Karpas-422 (cell line): ENCODE results near the gene ADIPOQ. TPM values are rescaled to one million over a fixed set of nuclear protein-coding genes. Genes with fewer than 3 reads are reported as not detected.
"Not testable (repeated sequence)": the region's sequence is repeated elsewhere in the genome, so short reads cannot be mapped to it uniquely, and the experiment has no call there.

Source experiments
- DNase-seq: peaks from one replicate; pipeline ENCODE4 v3.0.0-alpha.2; 2015
- H2AFZ ChIP-seq: fragments of 200-600 bp; sonication (generic); 2 replicates; pipeline ENCODE4 v1.6.1; 2014; ENCODE audit warnings: antibody characterized with exemption, low read length, mixed read lengths
- H3K27ac ChIP-seq: fragments of 200-600 bp; sonication (generic); 2 replicates; pipeline ENCODE4 v1.5.1; 2014; ENCODE audit warnings: mild to moderate bottlenecking, low read length, moderate library complexity
- H3K27me3 ChIP-seq: fragments of 200-600 bp; sonication (generic); 2 replicates; pipeline ENCODE4 v1.6.1; 2014; ENCODE audit warnings: low read length, mixed read lengths
- H3K36me3 ChIP-seq: fragments of 200-600 bp; sonication (generic); 2 replicates; pipeline ENCODE4 v1.6.1; 2014; ENCODE audit warnings: low read length, mixed read lengths; ENCODE audit not compliant: insufficient read depth
- H3K4me1 ChIP-seq: fragments of 200-600 bp; sonication (generic); 2 replicates; pipeline ENCODE4 v1.6.1; 2014; ENCODE audit warnings: mild to moderate bottlenecking, low read length, mixed read lengths
- H3K4me2 ChIP-seq: fragments of 200-600 bp; sonication (generic); 2 replicates; pipeline ENCODE4 v1.6.1; 2014; ENCODE audit warnings: low read length, low read depth, mild to moderate bottlenecking; ENCODE audit not compliant: poor library complexity, severe bottlenecking
- H3K4me3 ChIP-seq: fragments of 200-600 bp; sonication (generic); 2 replicates; pipeline ENCODE4 v1.5.1; 2014; ENCODE audit warnings: mild to moderate bottlenecking, antibody characterized with exemption, low read length, mixed read lengths
- H3K79me2 ChIP-seq: fragments of 200-600 bp; sonication (generic); 2 replicates; pipeline ENCODE4 v1.6.1; 2014; ENCODE audit warnings: mild to moderate bottlenecking, low read length, mixed read lengths
- H3K9ac ChIP-seq: fragments of 200-600 bp; sonication (generic); 2 replicates; pipeline ENCODE4 v1.6.0; 2014; ENCODE audit warnings: low read length
- H3K9me2 ChIP-seq: fragments of 200-600 bp; sonication (generic), shearing (Covaris generic); replicated peaks from 2 replicates; pipeline ENCODE4 v1.6.0; 2014; ENCODE audit warnings: mild to moderate bottlenecking, low read length, moderate library complexity; ENCODE audit not compliant: insufficient read depth
- H3K9me3 ChIP-seq: fragments of 300-700, 200-600 bp; sonication (generic); 2 replicates; pipeline ENCODE4 v1.6.1; 2014; ENCODE audit warnings: low read length, mixed read lengths
- H4K20me1 ChIP-seq: fragments of 200-600 bp; sonication (generic); 2 replicates; pipeline ENCODE4 v1.6.1; 2014; ENCODE audit warnings: mild to moderate bottlenecking, antibody characterized with exemption, low read length, low read depth; ENCODE audit not compliant: insufficient read depth
- total RNA-seq: library from RNA; depleted of rRNA; stranded (reverse); fragments of >200 nt; shearing (Covaris generic); gene quantifications from 2 replicates; pipeline ENCODE4 v1.2.3, GENCODE V29; 2014; ENCODE audit warnings: low replicate concordance

The ADIPOQ gene
- total RNA-seq, 1 experiment from 2014 or later, result not detected

- Histone ChIP-seq H3K4me2 (no peak overlapping the region), H3K4me1 (no peaks in the 10 kb centered on the region), H3K4me3 (no peak overlapping the region), H3K79me2 (no peaks in the 10 kb centered on the region), H3K27me3 (no peaks in the 10 kb centered on the region; the same call in 1 of the 2 replicates), H4K20me1 (no peaks in the 10 kb centered on the region), H3K9me3 (no peaks in the 10 kb centered on the region), H3K9me2 (no peaks in the 10 kb centered on the region), H2AFZ (no peak overlapping the region), H3K9ac (no peak overlapping the region), H3K36me3 (no peaks in the 10 kb centered on the region), H3K27ac (no peak overlapping the region)
- no peak for DNase-seq
These were observed 27.0 kb downstream of the ADIPOQ start for GRCh38 chr3:186869253-186870100.

GRCh38 chr3:186870421-186871201 lies 28.1 kb downstream of the ADIPOQ start:
- no peak for DNase-seq
- H3K27ac ChIP-seq, result no peak overlapping the region
- no peaks in the 10 kb centered on the region for H4K20me1 ChIP-seq
- no peak overlapping the region for H3K4me3 ChIP-seq
- no peak overlapping the region for H3K9ac ChIP-seq
- H3K79me2 ChIP-seq, result no peaks in the 10 kb centered on the region
- peak overlapping the region; percentile 31; the same call in 1 of the 2 replicates for H2AFZ ChIP-seq
- no peaks in the 10 kb centered on the region; the same call in 1 of the 2 replicates for H3K27me3 ChIP-seq
- no peaks in the 10 kb centered on the region for H3K9me3 ChIP-seq
- no peaks in the 10 kb centered on the region for H3K36me3 ChIP-seq
- H3K9me2 ChIP-seq, result no peaks in the 10 kb centered on the region
- H3K4me1 ChIP-seq, result no peaks in the 10 kb centered on the region
- no peak overlapping the region for H3K4me2 ChIP-seq

GRCh38 chr3:186871403-186871924 lies 29.0 kb downstream of the ADIPOQ start:
- Histone ChIP-seq H3K36me3 (no peaks in the 10 kb centered on the region), H3K9me3 (no peaks in the 10 kb centered on the region), H3K27me3 (no peaks in the 10 kb centered on the region; the same call in 1 of the 2 replicates), H3K4me1 (no peaks in the 10 kb centered on the region), H3K27ac (no peak overlapping the region), H2AFZ (peak overlapping the region; percentile 31; the same call in 1 of the 2 replicates), H3K9ac (no peak overlapping the region), H3K9me2 (no peaks in the 10 kb centered on the region), H4K20me1 (no peaks in the 10 kb centered on the region), H3K4me3 (no peak overlapping the region), H3K79me2 (no peaks in the 10 kb centered on the region), H3K4me2 (no peak overlapping the region)
- DNase-seq, result no peak

GRCh38 chr3:186873796-186874195 lies 31.3 kb downstream of the ADIPOQ start:
- H3K36me3 ChIP-seq, H3K9ac ChIP-seq, H3K27me3 ChIP-seq, H3K9me3 ChIP-seq, DNase-seq, H4K20me1 ChIP-seq, H3K27ac ChIP-seq, H3K4me1 ChIP-seq, H3K4me3 ChIP-seq, H2AFZ ChIP-seq, H3K79me2 ChIP-seq, H3K9me2 ChIP-seq, H3K4me2 ChIP-seq: not testable (repeated sequence)

GRCh38 chr3:186874216-186874615 lies 31.7 kb downstream of the ADIPOQ start:
- H2AFZ ChIP-seq, DNase-seq, H3K9me2 ChIP-seq: not testable (repeated sequence)

GRCh38 chr3:186874841-186875240 lies 32.3 kb downstream of the ADIPOQ start:
- DNase-seq, H3K79me2 ChIP-seq, H3K36me3 ChIP-seq, H3K4me3 ChIP-seq, H4K20me1 ChIP-seq, H3K4me1 ChIP-seq, H3K9me3 ChIP-seq, H3K9ac ChIP-seq, H3K9me2 ChIP-seq, H2AFZ ChIP-seq, H3K4me2 ChIP-seq, H3K27ac ChIP-seq, H3K27me3 ChIP-seq: not testable (repeated sequence)

More at GRCh38 chr3:186874216-186874615, 31.7 kb downstream of the ADIPOQ start:
- not testable (repeated sequence) for H3K36me3 ChIP-seq, H3K4me2 ChIP-seq, H3K9ac ChIP-seq, H3K4me3 ChIP-seq, H3K4me1 ChIP-seq, H3K27ac ChIP-seq, H3K79me2 ChIP-seq, H3K27me3 ChIP-seq, H3K9me3 ChIP-seq, H4K20me1 ChIP-seq

GRCh38 chr3:186875708-186876107 lies 33.2 kb downstream of the ADIPOQ start:
- no peaks in the 10 kb centered on the region for H3K9me2 ChIP-seq

GRCh38 chr3:186879781-186880180 lies 37.3 kb downstream of the ADIPOQ start:
- H3K9me2 ChIP-seq, result no peaks in the 10 kb centered on the region
- H3K4me3 ChIP-seq, result no peak overlapping the region
- H3K4me2 ChIP-seq, result no peak overlapping the region
- H4K20me1 ChIP-seq, result no peaks in the 10 kb centered on the region
- H3K27me3 ChIP-seq, result no peaks in the 10 kb centered on the region
- no peaks in the 10 kb centered on the region for H3K4me1 ChIP-seq
- no peaks in the 10 kb centered on the region for H3K36me3 ChIP-seq
- H3K9me3 ChIP-seq, result no peaks in the 10 kb centered on the region
- H3K9ac ChIP-seq, result no peak overlapping the region
- no peaks in the 10 kb centered on the region for H3K79me2 ChIP-seq
- DNase-seq, result no peak
- no peak overlapping the region for H2AFZ ChIP-seq
- H3K27ac ChIP-seq, result no peak overlapping the region

More at GRCh38 chr3:186875708-186876107, 33.2 kb downstream of the ADIPOQ start:
- DNase-seq, result no peak
- no peak overlapping the region for H3K4me2 ChIP-seq
- no peaks in the 10 kb centered on the region for H3K36me3 ChIP-seq
- no peak overlapping the region for H3K4me3 ChIP-seq
- no peaks in the 10 kb centered on the region for H3K4me1 ChIP-seq
- H3K9me3 ChIP-seq, result no peaks in the 10 kb centered on the region
- H3K27me3 ChIP-seq, result no peaks in the 10 kb centered on the region
- H3K9ac ChIP-seq, result no peak overlapping the region
- no peak overlapping the region for H3K27ac ChIP-seq
- H3K79me2 ChIP-seq, result no peaks in the 10 kb centered on the region
- no peaks in the 10 kb centered on the region for H4K20me1 ChIP-seq
- no peak overlapping the region for H2AFZ ChIP-seq
